Vagina (tissue), 2 donors: Measurements from ENCODE around the gene FTHL17.

ENCODE experiments used
- POLR2A ChIP-seq, 2 donors: fragments of 450-650 bp; IDR thresholded peaks; one replicate each; pipeline ENCODE4 v1.6.1; 2017; ENCODE audit warnings: antibody characterized with exemption in 2 of 2, mild to moderate bottlenecking in 2 of 2, moderate library complexity in 2 of 2
- POLR2AphosphoS5 ChIP-seq, 2 donors: sonication (generic); formaldehyde crosslinking; IDR thresholded peaks; one replicate each; pipeline ENCODE4 v1.9.0; 2017; ENCODE audit warnings: antibody characterized with exemption in 2 of 2, mild to moderate bottlenecking in 2 of 2, low read depth in 1 of 2; ENCODE audit not compliant: insufficient read depth in 1 of 2

DNA sequence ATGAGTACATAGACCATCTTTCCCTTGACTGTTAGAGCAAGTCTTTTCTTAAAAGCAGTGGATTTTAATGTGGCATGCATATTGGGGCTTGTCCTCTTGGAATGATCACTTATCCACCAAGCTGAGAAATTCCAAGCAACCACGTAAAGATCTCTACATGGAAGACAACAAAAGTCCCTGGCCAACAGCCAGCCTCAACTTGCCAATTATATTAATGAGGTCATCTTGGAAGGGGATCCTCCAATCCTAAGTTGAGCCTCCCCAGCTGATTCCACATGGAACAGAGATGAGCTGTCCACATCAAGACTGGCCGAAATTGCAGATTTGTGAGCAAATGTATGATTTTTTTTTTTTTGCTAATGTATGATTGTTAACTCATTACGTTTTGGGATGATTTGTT is 20.6 kb upstream of the FTHL17 start:
- TF ChIP-seq POLR2A (IDR thresholded peaks at IDR 0.05) = no peak
- TF ChIP-seq POLR2AphosphoS5 (IDR thresholded peaks at IDR 0.05; ENCODE audit: insufficient read depth in 1 of 2, low read depth in 1 of 2) = no peak
